CD14-positive monocyte (primary cell): ENCODE measurements around the gene DTNBP1. TPM values are rescaled to one million over a fixed set of nuclear protein-coding genes. Genes with fewer than 3 reads are reported as not detected.

ENCODE experiments used
- DNase-seq, 3 donors: peaks; one replicate each; pipeline ENCODE4 v3.0.0-alpha.2; 2011 to 2022
- H2AFZ ChIP-seq: 2 replicates; pipeline ENCODE4 v1.6.0; 2012; ENCODE audit warnings: mild to moderate bottlenecking, low read depth, low read length, inconsistent platforms; ENCODE audit not compliant: insufficient read depth, poor library complexity, severe bottlenecking
- H3K27ac ChIP-seq, 2 donors: 1 replicate in 1 of 2; 2 replicates in 1 of 2; pipeline ENCODE4 v1.5.1; 2012 to 2013; ENCODE audit warnings: low read length in 2 of 2, control low read depth in 1 of 2, inconsistent platforms in 1 of 2, low read depth in 1 of 2, mild to moderate bottlenecking in 1 of 2
- H3K27me3 ChIP-seq, 2 donors: one replicate each; pipeline versions ENCODE4 v1.6.0 to v1.6.1; 2011 to 2013; ENCODE audit warnings: low read length in 2 of 2; ENCODE audit not compliant: control insufficient read depth in 2 of 2, insufficient read depth in 2 of 2
- H3K36me3 ChIP-seq, 2 donors: replicated peaks in 1 of 2; 1 replicate in 1 of 2; 2 replicates in 1 of 2; pipeline versions ENCODE4 v1.5.1 to v1.6.1; 2012 to 2013; ENCODE audit warnings: low read length in 2 of 2, control low read depth in 1 of 2, inconsistent platforms in 1 of 2, mild to moderate bottlenecking in 1 of 2; ENCODE audit not compliant: insufficient read depth in 2 of 2, control insufficient read depth in 1 of 2
- H3K4me1 ChIP-seq, 2 donors: 1 replicate in 1 of 2; 2 replicates in 1 of 2; pipeline versions ENCODE4 v1.5.1 to v1.6.1; 2012 to 2013; ENCODE audit warnings: low read length in 2 of 2, control low read depth in 1 of 2, inconsistent platforms in 1 of 2, mild to moderate bottlenecking in 1 of 2, moderate library complexity in 1 of 2; ENCODE audit not compliant: insufficient read depth in 2 of 2, control insufficient read depth in 1 of 2
- H3K4me2 ChIP-seq: replicated peaks from 2 replicates; pipeline ENCODE3; 2012; ENCODE audit warnings: low read length, moderate library complexity, mild to moderate bottlenecking; ENCODE audit not compliant: poor library complexity, severe bottlenecking; ENCODE audit errors: extremely low read depth
- H3K4me3 ChIP-seq, 3 experiments: fragments of 200-600 bp in 1 of 3; sonication (generic) in 1 of 3; replicated peaks in 1 of 3; 1 replicate in 2 of 3; 2 replicates in 1 of 3; pipeline ENCODE4 v1.5.1; 2011 to 2013; ENCODE audit warnings: low read length in 3 of 3, mild to moderate bottlenecking in 3 of 3, control low read depth in 2 of 3, low read depth in 2 of 3, inconsistent platforms in 1 of 3, moderate library complexity in 1 of 3
- H3K79me2 ChIP-seq: 2 replicates; pipeline ENCODE4 v1.6.0; 2012; ENCODE audit warnings: mild to moderate bottlenecking, control low read depth, inconsistent platforms, low read length, moderate library complexity; ENCODE audit not compliant: insufficient read depth
- H3K9ac ChIP-seq: 2 replicates; pipeline ENCODE4 v1.6.0; 2017; ENCODE audit warnings: low read length, mild to moderate bottlenecking; ENCODE audit not compliant: insufficient read depth, poor library complexity, severe bottlenecking
- H3K9me3 ChIP-seq, 2 donors: replicated peaks in 1 of 2; 1 replicate in 1 of 2; 2 replicates in 1 of 2; pipeline versions ENCODE4 v1.5.1 to v1.6.1; 2012 to 2013; ENCODE audit warnings: low read length in 2 of 2, control low read depth in 1 of 2; ENCODE audit not compliant: control insufficient read depth in 1 of 2, insufficient read depth in 1 of 2
- H4K20me1 ChIP-seq: 2 replicates; pipeline ENCODE4 v1.6.0; 2012; ENCODE audit warnings: mild to moderate bottlenecking, low read length, control low read depth, moderate library complexity; ENCODE audit not compliant: insufficient read depth
- H3K27ac Mint-ChIP-seq, 7 donors: one replicate each; pipeline ENCODE4 v1.8.0; 2020; ENCODE audit warnings: mild to moderate bottlenecking in 7 of 7, mixed read lengths in 7 of 7, moderate library complexity in 6 of 7, inconsistent platforms in 2 of 7
- H3K27me3 Mint-ChIP-seq, 3 donors: one replicate each; pipeline ENCODE4 v1.8.0; 2021 to 2022; ENCODE audit warnings: low read depth in 3 of 3, mild to moderate bottlenecking in 3 of 3, mixed read lengths in 3 of 3, moderate library complexity in 3 of 3, inconsistent platforms in 1 of 3
- H3K36me3 Mint-ChIP-seq, 2 donors: one replicate each; pipeline ENCODE4 v1.8.0; 2020; ENCODE audit warnings: mixed read lengths in 2 of 2, inconsistent platforms in 1 of 2, mild to moderate bottlenecking in 1 of 2
- H3K4me1 Mint-ChIP-seq: one replicate; pipeline ENCODE4 v1.8.0; 2020; ENCODE audit warnings: mild to moderate bottlenecking, mixed read lengths
- H3K4me3 Mint-ChIP-seq, 2 donors: one replicate each; pipeline ENCODE4 v1.8.0; 2020; ENCODE audit warnings: mild to moderate bottlenecking in 2 of 2, mixed read lengths in 2 of 2, moderate library complexity in 1 of 2
- H3K9me3 Mint-ChIP-seq, 7 donors: one replicate each; pipeline ENCODE4 v1.8.0; 2020 to 2022; ENCODE audit warnings: mixed read lengths in 7 of 7, mild to moderate bottlenecking in 6 of 7, moderate library complexity in 6 of 7, inconsistent platforms in 2 of 7
- WGBS: methylation state at CpG from one replicate; pipeline ENCODE4 v1.1.5; 2013; ENCODE audit warnings: missing lambda C conversion rate; ENCODE audit not compliant: insufficient coverage; 5-methylcytosine and 5-hydroxymethylcytosine counted together
- intact Hi-C, 2 donors: fragments of 100-400 bp; cut with micrococcal nuclease; formaldehyde crosslinking; loops; one replicate each; pipeline versions ENCODE4 v1.15.0 to v1.15.1; 2023
- polyA plus RNA-seq, 3 donors: library from polyadenylated mRNA; depleted of rRNA in 1 of 3; unstranded in 2 of 3; stranded (reverse) in 1 of 3; fragments of 300-500 nt in 2 of 3; fragments of >200 nt in 1 of 3; fragmentation: Illumina TruSeq in 2 of 3; gene quantifications; 1 replicate in 2 of 3; 2 replicates in 1 of 3; pipeline ENCODE4 v1.2.3, GENCODE V29; 2012 to 2021
- TF ChIP-seq, protein P1 (sequence below): fragments of 200-600 bp; IDR thresholded peaks from one replicate; pipeline ENCODE4 v1.8.0; 2022; ENCODE audit warnings: antibody characterized with exemption, mild to moderate bottlenecking

DTNBP1 gene
- polyA plus RNA-seq, 3 donors, result 19.7 to 26.9 (median 20.5) TPM

GRCh38 chr6:15504040-15504495, 158.8 kb downstream of the DTNBP1 start:
- Mint-ChIP-seq H3K36me3 (peaks cover 89 to 99% of the 10 kb centered on the region in 2 donors), H3K4me3 (no peak overlapping the region), H3K4me1 (peaks cover 22% of the 10 kb centered on the region), H3K9me3 (peaks cover 0 to 3% (median 0%) of the 10 kb centered on the region in 7 donors), H3K27ac (peak overlapping the region in 5 of 7 donors; percentile 25 to 64 (median 30)), H3K27me3 (peaks cover 0 to 3% (median 0%) of the 10 kb centered on the region in 3 donors)
- DNase-seq, result no peak
- Histone ChIP-seq H3K36me3 (peaks cover 92 to 98% of the 10 kb centered on the region in 2 donors), H3K4me2 (no peak overlapping the region), H3K79me2 (peaks cover 63% of the 10 kb centered on the region), H3K27ac (peak overlapping the region in 1 of 2 donors; percentile 4), H4K20me1 (peaks cover 98% of the 10 kb centered on the region), H3K9me3 (no peaks in the 10 kb centered on the region), H3K4me1 (peaks cover 10 to 15% of the 10 kb centered on the region in 2 donors), H2AFZ (no peak overlapping the region), H3K27me3 (no peaks in the 10 kb centered on the region), H3K9ac (no peak overlapping the region), H3K4me3 (no peak overlapping the region)
- TF ChIP-seq, protein P1, sequence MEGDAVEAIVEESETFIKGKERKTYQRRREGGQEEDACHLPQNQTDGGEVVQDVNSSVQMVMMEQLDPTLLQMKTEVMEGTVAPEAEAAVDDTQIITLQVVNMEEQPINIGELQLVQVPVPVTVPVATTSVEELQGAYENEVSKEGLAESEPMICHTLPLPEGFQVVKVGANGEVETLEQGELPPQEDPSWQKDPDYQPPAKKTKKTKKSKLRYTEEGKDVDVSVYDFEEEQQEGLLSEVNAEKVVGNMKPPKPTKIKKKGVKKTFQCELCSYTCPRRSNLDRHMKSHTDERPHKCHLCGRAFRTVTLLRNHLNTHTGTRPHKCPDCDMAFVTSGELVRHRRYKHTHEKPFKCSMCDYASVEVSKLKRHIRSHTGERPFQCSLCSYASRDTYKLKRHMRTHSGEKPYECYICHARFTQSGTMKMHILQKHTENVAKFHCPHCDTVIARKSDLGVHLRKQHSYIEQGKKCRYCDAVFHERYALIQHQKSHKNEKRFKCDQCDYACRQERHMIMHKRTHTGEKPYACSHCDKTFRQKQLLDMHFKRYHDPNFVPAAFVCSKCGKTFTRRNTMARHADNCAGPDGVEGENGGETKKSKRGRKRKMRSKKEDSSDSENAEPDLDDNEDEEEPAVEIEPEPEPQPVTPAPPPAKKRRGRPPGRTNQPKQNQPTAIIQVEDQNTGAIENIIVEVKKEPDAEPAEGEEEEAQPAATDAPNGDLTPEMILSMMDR, result no peak
- intact Hi-C loops, result no loop called here
- 94% methylated on average over 12 of the region's 12 CpGs for WGBS

GRCh38 chr6:15503346-15503680, 159.5 kb downstream of the DTNBP1 start:
- TF ChIP-seq, protein P1, result no peak
- peaks cover 15% of the 10 kb centered on the region for H3K4me1 Mint-ChIP-seq
- H3K36me3 ChIP-seq, result peaks cover 99 to 100% of the 10 kb centered on the region in 2 donors
- peaks cover 4 to 8% of the 10 kb centered on the region in 2 donors for H3K4me1 ChIP-seq
- intact Hi-C loops, result no loop called here
- H3K27me3 ChIP-seq, result no peaks in the 10 kb centered on the region
- peaks cover 98% of the 10 kb centered on the region for H4K20me1 ChIP-seq
- H3K4me2 ChIP-seq, result no peak overlapping the region
- H3K27ac Mint-ChIP-seq, result no peak overlapping the region
- no peak overlapping the region for H2AFZ ChIP-seq
- H3K9me3 ChIP-seq, result no peaks in the 10 kb centered on the region
- no peak overlapping the region for H3K4me3 Mint-ChIP-seq
- peaks cover 0 to 3% (median 0%) of the 10 kb centered on the region in 3 donors for H3K27me3 Mint-ChIP-seq
- H3K27ac ChIP-seq, result peak overlapping the region in 1 of 2 donors; percentile 4
- H3K9ac ChIP-seq, result no peak overlapping the region
- peaks cover 70% of the 10 kb centered on the region for H3K79me2 ChIP-seq
- peaks cover 0 to 3% (median 0%) of the 10 kb centered on the region in 7 donors for H3K9me3 Mint-ChIP-seq
- H3K36me3 Mint-ChIP-seq, result peaks cover 90 to 99% of the 10 kb centered on the region in 2 donors
- H3K4me3 ChIP-seq, result no peak overlapping the region
- WGBS, result 89% methylated on average over 3 of the region's 6 CpGs
- no peak for DNase-seq
